CD4-positive, alpha-beta T cell treated with Interleukin-17A for 4 hours (primary cell): ENCODE data around the gene PDGFC.

Source experiments
- DNase-seq: peaks from one replicate; pipeline ENCODE4 v3.0.0-alpha.2; 2020; ENCODE audit warnings: mixed read lengths

PDGFC gene

GRCh38 chr4:156824451-156825060 lies 147.0 kb downstream of the PDGFC start:
- no peak for DNase-seq

- DNase-seq, result no peak
Observed at GRCh38 chr4:156820931-156821330, 150.7 kb downstream of the PDGFC start.

GRCh38 chr4:156816360-156816755 lies 155.2 kb downstream of the PDGFC start:
- DNase-seq, result no peak

- no peak for DNase-seq
Observed at GRCh38 chr4:156815717-156816359, 155.8 kb downstream of the PDGFC start.

- no peak for DNase-seq
Observed at GRCh38 chr4:156811963-156812362, 159.6 kb downstream of the PDGFC start.

GRCh38 chr4:156811286-156811685 lies 160.3 kb downstream of the PDGFC start:
- DNase-seq, result no peak

- DNase-seq, result no peak
Observed at GRCh38 chr4:156805696-156806095, 165.9 kb downstream of the PDGFC start.

GRCh38 chr4:156803056-156803455 lies 168.5 kb downstream of the PDGFC start:
- DNase-seq, result no peak

- no peak for DNase-seq
Observed at GRCh38 chr4:156800463-156800862, 171.1 kb downstream of the PDGFC start.

- DNase-seq, result no peak
Observed at GRCh38 chr4:156799121-156799589, 172.4 kb downstream of the PDGFC start.

GRCh38 chr4:156798438-156798837 lies 173.2 kb downstream of the PDGFC start:
- DNase-seq, result no peak

GRCh38 chr4:156797206-156797605 lies 174.4 kb downstream of the PDGFC start:
- no peak for DNase-seq

- DNase-seq, result no peak
Observed at GRCh38 chr4:156795727-156796126, 175.9 kb downstream of the PDGFC start.

GRCh38 chr4:156794863-156795262 lies 176.7 kb downstream of the PDGFC start:
- no peak for DNase-seq

- DNase-seq, result no peak
Observed at GRCh38 chr4:156792462-156793085, 179.0 kb downstream of the PDGFC start.

GRCh38 chr4:156790866-156791265 lies 180.7 kb downstream of the PDGFC start:
- DNase-seq, result no peak

- DNase-seq, result no peak
Observed at GRCh38 chr4:156788782-156789181, 182.8 kb downstream of the PDGFC start.

- DNase-seq, result no peak
Observed at GRCh38 chr4:156786713-156787112, 184.9 kb downstream of the PDGFC start.

- DNase-seq, result no peak
Observed at GRCh38 chr4:156784970-156785369, 186.6 kb downstream of the PDGFC start.

GRCh38 chr4:156783966-156784365 lies 187.6 kb downstream of the PDGFC start:
- no peak for DNase-seq

- DNase-seq, result no peak
Observed at GRCh38 chr4:156782491-156782890, 189.1 kb downstream of the PDGFC start.

- no peak for DNase-seq
Observed at GRCh38 chr4:156781852-156782251, 189.7 kb downstream of the PDGFC start.

GRCh38 chr4:156779774-156780173 lies 191.8 kb downstream of the PDGFC start:
- no peak for DNase-seq

- DNase-seq, result no peak
Observed at GRCh38 chr4:156779042-156779441, 192.6 kb downstream of the PDGFC start.
